CD4-positive, alpha-beta T cell treated with Interleukin-4 for 4 hours (primary cell): ENCODE results near the gene LYRM2.
"Not testable (repeated sequence)": the region's sequence is repeated elsewhere in the genome, so short reads cannot be mapped to it uniquely, and the experiment has no call there.

Source experiments
- DNase-seq: peaks from one replicate; pipeline ENCODE4 v3.0.0-alpha.2; 2020

LYRM2 gene

DNA sequence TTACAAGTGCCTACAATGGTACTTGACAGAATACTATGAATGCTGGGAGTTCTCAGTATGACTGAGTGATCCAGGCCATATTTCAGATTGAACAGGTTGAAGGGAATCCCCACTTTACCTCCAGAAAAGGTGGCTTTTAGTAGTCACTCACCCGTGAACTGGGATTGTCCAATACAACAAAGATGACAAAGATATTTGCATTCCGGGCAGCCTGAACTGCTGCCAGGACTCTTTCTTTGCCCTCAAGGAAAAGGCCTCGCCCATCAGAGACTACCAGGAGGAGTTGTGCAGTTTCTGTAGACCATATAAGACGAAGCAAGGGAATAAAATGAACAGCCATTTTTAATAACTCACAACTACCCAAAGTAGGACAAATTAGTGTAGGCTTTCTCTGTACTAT lies 6.3 kb upstream of the LYRM2 start:
- no peak for DNase-seq

- no peak for DNase-seq
These were observed 4.9 kb upstream of the LYRM2 start for GRCh38 chr6:89643406-89643805.

GRCh38 chr6:89642956-89643355 lies 4.4 kb upstream of the LYRM2 start:
- DNase-seq: no peak

- DNase-seq: not testable (repeated sequence)
These were observed 3.0 kb upstream of the LYRM2 start for GRCh38 chr6:89641581-89641980.

DNA sequence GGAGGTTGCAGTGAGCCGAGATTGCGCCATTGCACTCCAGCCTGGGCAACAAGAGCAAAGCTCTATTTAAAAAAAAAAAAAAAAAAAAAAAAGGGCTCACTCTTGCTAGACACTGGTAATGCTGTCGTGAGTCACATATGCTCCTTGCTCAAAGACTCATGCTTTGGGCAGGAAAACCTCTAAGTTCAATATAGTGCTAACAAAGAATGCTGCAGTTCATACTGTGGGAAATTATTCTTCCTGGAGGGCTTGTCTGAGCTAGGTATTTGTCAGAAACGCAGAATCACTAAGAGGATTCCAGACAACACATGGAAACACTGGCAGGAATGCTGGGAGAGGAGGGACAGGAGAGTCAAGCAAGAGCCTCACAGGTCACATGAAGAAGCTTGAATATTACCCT lies 2.3 kb upstream of the LYRM2 start:
- DNase-seq: no peak

GRCh38 chr6:89637960-89638319 lies 607 bp downstream of the LYRM2 start:
- no peak for DNase-seq

DNA sequence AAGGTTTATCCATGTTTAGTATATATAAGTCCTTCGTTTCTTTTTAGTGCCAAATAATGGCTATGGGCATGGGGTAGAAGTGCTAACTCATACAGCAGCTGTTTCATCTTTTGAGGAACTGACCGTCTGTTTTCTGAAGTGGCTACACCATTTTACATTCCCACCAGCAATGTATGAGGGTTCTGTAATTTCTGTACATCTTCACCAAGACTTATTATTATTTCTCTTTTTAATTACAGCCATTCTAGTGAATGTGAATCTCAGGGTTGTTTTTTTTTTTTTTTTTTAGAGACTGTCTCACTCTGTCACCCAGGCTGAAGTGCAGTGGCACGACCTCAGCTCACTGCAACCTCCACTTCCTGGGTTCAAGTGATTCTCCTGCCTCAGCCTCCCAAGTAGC lies 2.1 kb downstream of the LYRM2 start:
- not testable (repeated sequence) for DNase-seq

DNA sequence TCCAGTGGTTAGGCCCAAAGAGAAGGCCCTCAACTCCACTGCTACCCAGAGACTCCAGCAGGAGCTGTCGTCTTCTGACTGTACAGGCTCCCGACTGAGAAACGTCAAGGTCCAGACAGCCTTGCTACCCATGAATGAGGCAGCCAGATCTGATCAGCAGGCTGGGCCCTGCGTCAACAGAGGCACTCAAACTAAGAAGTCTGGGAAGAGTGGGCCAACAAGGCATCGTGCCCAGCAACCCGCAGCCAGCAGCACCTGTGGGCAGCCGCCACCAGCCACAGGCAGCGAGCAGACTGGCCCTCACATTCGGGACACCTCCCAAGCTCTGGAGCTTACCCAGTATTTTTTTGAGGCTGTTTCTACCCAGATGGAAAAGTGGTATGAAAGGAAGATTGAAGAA lies 8.1 kb downstream of the LYRM2 start:
- no peak for DNase-seq

DNA sequence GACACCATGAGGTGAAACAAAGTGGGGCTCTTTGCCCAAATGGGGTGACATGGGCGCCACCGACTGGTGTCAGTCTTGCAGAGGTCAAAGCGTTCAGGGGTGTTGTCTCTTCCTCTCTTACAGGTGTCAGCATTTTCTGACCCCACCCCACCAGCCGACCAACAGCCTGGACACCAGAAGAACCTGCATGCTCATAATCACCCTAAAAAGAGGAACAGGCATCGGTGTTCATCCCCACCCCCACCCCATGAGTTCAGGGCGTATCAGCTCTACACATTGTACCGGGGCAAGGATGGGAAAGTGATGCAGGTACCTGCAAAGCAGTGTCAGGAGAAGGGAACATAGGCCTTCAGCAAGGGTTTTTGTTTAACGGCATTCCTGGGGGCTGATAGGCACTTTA lies 14.8 kb downstream of the LYRM2 start:
- DNase-seq: no peak

- DNase-seq: no peak
These were observed 19.0 kb downstream of the LYRM2 start for GRCh38 chr6:89619567-89619966.

DNA sequence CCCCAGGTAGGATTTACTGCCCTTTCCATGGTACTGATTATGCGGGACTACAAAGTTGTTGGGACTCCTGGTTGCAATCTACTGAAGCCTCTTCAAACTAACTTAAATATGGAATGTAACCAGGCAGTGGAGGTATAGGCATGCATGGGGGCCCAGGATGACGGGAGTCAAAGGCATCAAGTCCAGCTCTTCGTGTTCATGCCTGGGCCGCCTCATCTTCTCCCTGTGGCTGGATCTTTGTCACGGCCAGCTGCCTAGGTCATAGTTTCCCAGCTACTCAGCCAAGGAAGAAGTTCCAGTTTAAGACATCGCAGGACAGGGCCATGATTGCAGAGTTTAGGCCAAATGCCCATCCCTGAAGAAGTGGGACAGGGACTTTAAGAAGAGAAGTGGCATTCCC lies 20.5 kb downstream of the LYRM2 start:
- DNase-seq: no peak

- DNase-seq: no peak
These were observed 22.0 kb downstream of the LYRM2 start for GRCh38 chr6:89616531-89616930.

DNA sequence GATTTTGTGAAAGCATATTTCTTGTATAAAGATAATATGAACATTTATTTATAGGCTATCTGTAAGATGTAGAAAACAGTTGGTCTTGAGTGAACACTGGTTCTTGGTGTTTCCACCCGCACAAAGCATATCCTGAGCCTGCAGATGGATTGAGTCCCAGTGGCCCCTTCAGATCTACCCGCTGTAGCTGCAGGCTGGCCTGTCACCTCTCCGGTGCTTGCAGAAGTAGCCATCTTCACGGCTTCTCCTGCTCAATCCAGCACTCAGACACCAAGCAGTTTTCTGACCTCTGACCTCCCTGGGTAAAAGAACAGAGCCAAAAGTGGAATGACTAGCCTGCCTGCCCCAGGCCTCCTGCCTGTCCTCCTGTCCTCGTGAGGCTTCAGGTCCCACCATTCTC lies 22.7 kb downstream of the LYRM2 start:
- no peak for DNase-seq

GRCh38 chr6:89613790-89614189 lies 24.8 kb downstream of the LYRM2 start:
- no peak for DNase-seq

- no peak for DNase-seq
These were observed 26.4 kb downstream of the LYRM2 start for GRCh38 chr6:89612121-89612520.

- no peak for DNase-seq
These were observed 26.9 kb downstream of the LYRM2 start for GRCh38 chr6:89611666-89612065.

- peak; percentile 71 for DNase-seq
These were observed 28.4 kb downstream of the LYRM2 start for GRCh38 chr6:89610149-89610642.

DNA sequence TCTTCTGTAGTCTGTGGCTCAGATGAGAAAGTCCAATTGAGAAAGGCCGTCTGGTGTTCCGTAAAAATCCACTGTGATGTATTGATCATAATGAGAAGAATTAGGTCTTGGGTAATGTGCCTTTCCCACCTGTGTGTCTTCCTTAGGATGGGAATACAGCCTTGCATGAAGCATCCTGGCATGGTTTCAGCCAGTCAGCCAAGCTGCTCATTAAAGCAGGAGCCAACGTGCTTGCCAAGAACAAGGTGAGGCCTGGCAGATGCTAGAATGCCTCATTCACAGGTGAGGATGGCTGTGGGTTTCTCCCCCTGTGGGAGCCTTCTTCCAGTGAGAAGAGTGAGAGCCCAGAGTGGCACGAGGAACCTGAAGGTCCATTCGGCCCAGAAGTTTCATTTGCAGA lies 32.7 kb downstream of the LYRM2 start:
- DNase-seq: no peak

DNA sequence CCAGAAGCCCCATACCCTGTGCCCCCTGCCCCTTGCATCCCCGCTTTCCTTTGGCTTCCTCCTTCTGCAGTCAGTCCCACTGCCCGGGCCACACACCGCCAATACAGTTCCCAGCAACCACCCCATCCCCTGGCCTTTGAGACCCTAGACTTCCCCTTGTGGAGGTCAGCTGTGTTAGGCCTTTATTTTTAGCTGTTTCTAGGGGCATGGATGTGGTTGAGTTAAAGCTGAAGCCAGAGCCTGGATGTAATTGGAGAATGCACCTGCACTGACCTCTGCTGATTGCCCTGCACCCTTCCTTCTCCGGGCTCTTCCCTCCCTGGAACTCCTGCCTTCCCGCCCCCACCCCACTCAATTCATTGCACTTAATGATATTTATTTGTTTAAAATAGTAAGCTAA lies 33.9 kb downstream of the LYRM2 start:
- DNase-seq: no peak

DNA sequence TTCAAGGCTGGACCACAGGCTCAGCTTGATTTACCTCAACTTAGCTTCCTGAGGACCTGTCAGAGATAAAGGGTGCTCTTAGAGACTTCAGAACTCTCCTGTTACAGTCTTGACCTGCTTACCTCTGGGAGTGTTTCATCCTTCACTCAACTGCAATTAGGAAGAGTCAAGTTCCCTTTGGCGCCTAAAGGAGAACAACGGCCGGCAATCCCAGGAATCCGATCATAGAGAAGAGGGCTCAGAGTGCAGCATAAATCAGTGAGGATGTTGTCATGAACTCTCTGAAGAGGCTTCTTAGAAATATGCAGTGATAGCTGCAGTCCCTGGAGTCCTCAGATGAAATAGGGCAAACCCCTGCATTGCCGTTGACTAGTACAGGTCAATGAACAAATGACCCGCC lies 36.4 kb downstream of the LYRM2 start:
- no peak for DNase-seq

GRCh38 chr6:89599727-89600126 lies 38.8 kb downstream of the LYRM2 start:
- DNase-seq: no peak

DNA sequence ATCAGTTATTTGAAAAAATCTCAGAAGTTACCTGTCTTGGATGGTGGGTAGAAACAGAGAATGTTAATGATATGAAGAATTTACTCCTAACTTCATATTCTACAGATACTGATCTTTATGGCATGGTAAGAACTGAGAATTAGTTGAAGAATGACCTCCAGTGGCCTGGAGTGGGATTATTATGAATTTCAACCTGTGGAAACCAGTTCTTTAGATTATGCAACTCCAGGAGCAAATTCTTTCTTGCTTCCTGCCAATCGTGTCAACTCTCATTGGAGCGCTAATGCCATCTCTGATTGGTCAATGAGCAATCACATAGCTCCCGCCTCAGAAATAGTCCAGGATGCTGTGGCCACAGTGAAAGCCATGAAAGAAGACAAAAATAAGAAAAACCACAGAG lies 40.6 kb downstream of the LYRM2 start:
- DNase-seq: no peak

GRCh38 chr6:89597372-89597771 lies 41.2 kb downstream of the LYRM2 start:
- no peak for DNase-seq

GRCh38 chr6:89596484-89596883 lies 42.1 kb downstream of the LYRM2 start:
- no peak for DNase-seq

- DNase-seq: peak; percentile 1
These were observed 42.5 kb downstream of the LYRM2 start for GRCh38 chr6:89596056-89596455.

GRCh38 chr6:89591745-89592144 lies 46.8 kb downstream of the LYRM2 start:
- no peak for DNase-seq
